K562 (cell line): Measurements from ENCODE around the gene UQCRHL. TPM values are rescaled to one million over a fixed set of nuclear protein-coding genes. Genes with fewer than 3 reads are reported as not detected.
A peak's percentile ranks its signal among the peaks of the same experiment; 100 is the strongest.

Source experiments
- ATAC-seq: fragments of 200-7000 bp; cut with Tn5 transposase; 3 replicates; pipeline ENCODE4 v1.9.1; 2020; ENCODE audit warnings: moderate library complexity
- BruUV-seq: library from RNA; stranded (reverse); fragments of 400-500 nt; replicated peaks from 2 replicates; lab custom pipeline; 2021; lab: Mats Ljungman, UMichigan
- CTCF ChIA-PET: fragments of 300-600 bp; formaldehyde crosslinking; extraction: SDS; loops from one replicate; lab custom pipeline; 2021; ENCODE audit warnings: low intra/inter-chr PET ratio; lab: Yijun Ruan, JAX
- POLR2A ChIA-PET: fragments of 300-600, 350-650 bp; sonication (Branson Sonifier 250); formaldehyde crosslinking; extraction: SDS; loops from one replicate; lab custom pipeline; 2021; ENCODE audit warnings: antibody characterized with exemption, inconsistent platforms; lab: Yijun Ruan, JAX
- DNase-seq, 4 experiments: peaks; one replicate each; pipeline versions ENCODE4 v3.0.0 to v3.0.0-alpha.2; 2011 to 2018; ENCODE audit warnings: low spot score in 3 of 4, mixed read lengths in 3 of 4; ENCODE audit errors: extremely low read depth in 1 of 4
- FAIRE-seq: peaks from 2 replicates; lab custom pipeline; 2011; peaks lifted over from hg19 to GRCh38; lab: Jason Lieb, UNC
- H2AFZ ChIP-seq: 2 replicates; pipeline ENCODE4 v1.6.0; 2011; ENCODE audit warnings: low read depth, low read length, control low read depth, inconsistent platforms
- H3K27ac ChIP-seq: fragments of 200-600 bp; 3 replicates; pipeline ENCODE4 v1.8.0; 2011; ENCODE audit warnings: low read depth, mild to moderate bottlenecking, control low read depth, inconsistent platforms, low read length, moderate library complexity, mixed read lengths; ENCODE audit errors: extremely low read depth
- H3K27me3 ChIP-seq, 2 experiments: fragments of 300-600 bp in 1 of 2; 2 replicates in 1 of 2; 3 replicates in 1 of 2; pipeline versions ENCODE4 v1.6.0 to v1.8.0; 2011; ENCODE audit warnings: inconsistent platforms in 2 of 2, low read length in 2 of 2, mild to moderate bottlenecking in 1 of 2, mixed read lengths in 1 of 2, moderate library complexity in 1 of 2; ENCODE audit not compliant: control insufficient read depth in 2 of 2, insufficient read depth in 2 of 2
- H3K36me3 ChIP-seq: fragments of 300-600 bp; 3 replicates; pipeline ENCODE4 v1.8.0; 2011; ENCODE audit warnings: mild to moderate bottlenecking, low read length, inconsistent platforms; ENCODE audit not compliant: control insufficient read depth, insufficient read depth
- H3K4me1 ChIP-seq, 2 experiments: fragments of 200-600 bp in 1 of 2; replicated peaks in 1 of 2; 2 replicates in 1 of 2; 3 replicates in 1 of 2; pipeline versions ENCODE4 v1.5.1 to v1.8.0; 2011; ENCODE audit warnings: inconsistent platforms in 2 of 2, low read length in 2 of 2, mild to moderate bottlenecking in 1 of 2, mixed read lengths in 1 of 2, moderate library complexity in 1 of 2; ENCODE audit not compliant: control insufficient read depth in 2 of 2, insufficient read depth in 2 of 2
- H3K4me2 ChIP-seq: 2 replicates; pipeline ENCODE4 v1.6.1; 2011; ENCODE audit warnings: low read length, control low read depth, inconsistent platforms, mixed read lengths; ENCODE audit not compliant: insufficient read depth
- H3K4me3 ChIP-seq: fragments of 200-600 bp; sonication (generic), shearing (Covaris generic); 2 replicates; pipeline ENCODE4 v1.5.1; 2016; ENCODE audit warnings: control low read depth, inconsistent platforms
- H3K79me2 ChIP-seq: fragments of 200-600 bp; 3 replicates; pipeline ENCODE4 v1.8.0; 2011; ENCODE audit warnings: low read length, inconsistent platforms; ENCODE audit not compliant: control insufficient read depth, insufficient read depth
- H3K9ac ChIP-seq, 2 experiments: 2 replicates each; pipeline versions ENCODE4 v1.6.0 to v1.6.1; 2011; ENCODE audit warnings: low read depth in 2 of 2, low read length in 2 of 2, control low read depth in 1 of 2, inconsistent platforms in 1 of 2, mild to moderate bottlenecking in 1 of 2, mixed read lengths in 1 of 2; ENCODE audit not compliant: insufficient read depth in 1 of 2
- H3K9me1 ChIP-seq: one replicate; pipeline ENCODE4 v1.6.0; 2011; ENCODE audit warnings: inconsistent platforms, mild to moderate bottlenecking, low read length, moderate library complexity; ENCODE audit not compliant: control insufficient read depth, insufficient read depth
- H3K9me3 ChIP-seq: replicated peaks from 2 replicates; pipeline ENCODE4 v1.5.1; 2011; ENCODE audit warnings: low read depth, low read length, inconsistent platforms; ENCODE audit not compliant: control insufficient read depth, insufficient read depth
- H4K20me1 ChIP-seq: replicated peaks from 2 replicates; pipeline ENCODE4 v1.6.1; 2011; ENCODE audit warnings: low read length, inconsistent platforms, mixed read lengths; ENCODE audit not compliant: control insufficient read depth, insufficient read depth
- ATF3 ChIP-seq, 2 experiments: fragments of 450-650 bp in 1 of 2; sonication (generic) in 1 of 2; formaldehyde crosslinking in 1 of 2; IDR thresholded peaks in 1 of 2; conservative IDR thresholded peaks in 1 of 2; 2 replicates each; pipeline versions ENCODE4 v1.6.1 to v1.8.1; 2016 to 2023; ENCODE audit warnings: mild to moderate bottlenecking in 2 of 2, moderate library complexity in 2 of 2, inconsistent platforms in 1 of 2, missing genetic modification reagents in 1 of 2
- ATF4 ChIP-seq: fragments of 450-650 bp; formaldehyde crosslinking; IDR thresholded peaks from 2 replicates; pipeline ENCODE4 v1.4.0; 2022; ENCODE audit warnings: mild to moderate bottlenecking, moderate library complexity
- ATF7 ChIP-seq: fragments of 450-650 bp; IDR thresholded peaks from 2 replicates; pipeline ENCODE4 v1.7.1; 2014; ENCODE audit warnings: mild to moderate bottlenecking, moderate library complexity
- BCOR ChIP-seq: fragments of 450-650 bp; IDR thresholded peaks from 2 replicates; pipeline ENCODE4 v1.6.1; 2016
- CBFA2T2 ChIP-seq: fragments of 450-650 bp; conservative IDR thresholded peaks from 2 replicates; pipeline ENCODE4 v1.6.1; 2017; ENCODE audit warnings: mild to moderate bottlenecking
- CBFA2T3 ChIP-seq: fragments of 450-650 bp; IDR thresholded peaks from 2 replicates; pipeline ENCODE4 v1.6.1; 2017
- CHD4 ChIP-seq: fragments of 200-600 bp; sonication (generic); IDR thresholded peaks from 3 replicates; pipeline ENCODE4 v1.6.1; 2012; ENCODE audit warnings: low read depth, mild to moderate bottlenecking, mixed read lengths, low read length, inconsistent platforms; ENCODE audit not compliant: insufficient read depth, insufficient replicate concordance, poor library complexity, severe bottlenecking
- MTF1 ChIP-seq: fragments of 250-450 bp; sonication (Bioruptor Pico); IDR thresholded peaks from 2 replicates; pipeline ENCODE4 v1.9.0; 2021; ENCODE audit warnings: moderate library complexity, mild to moderate bottlenecking, inconsistent platforms, borderline replicate concordance
- RBM17 ChIP-seq: fragments of 200-400 bp; formaldehyde crosslinking; IDR thresholded peaks from 2 replicates; pipeline ENCODE4 v1.6.1; 2017; ENCODE audit warnings: low read depth, mild to moderate bottlenecking, low read length, borderline replicate concordance
- RHOXF2B ChIP-seq: fragments of 250-450 bp; sonication (Bioruptor Pico); conservative IDR thresholded peaks from 2 replicates; pipeline ENCODE4 v1.5.1; 2021
- SMARCB1 ChIP-seq: IDR thresholded peaks from 2 replicates; pipeline ENCODE4 v1.6.1; 2011; ENCODE audit warnings: improper control_type of control experiment, low read depth; ENCODE audit not compliant: insufficient read length
- ZSCAN29 ChIP-seq: fragments of 450-650 bp; IDR thresholded peaks from 2 replicates; pipeline ENCODE4 v1.6.1; 2017
- WGBS: fragments of 100-300 bp; shearing (Covaris generic); methylation state at CpG from one replicate; pipeline ENCODE4 v1.1.6; 2016; ENCODE audit warnings: low coverage, mixed read lengths; ENCODE audit not compliant: insufficient coverage; ENCODE audit errors: missing lambda C conversion rate; 5-methylcytosine and 5-hydroxymethylcytosine counted together
- in situ Hi-C: fragments of 300-500 bp; cut with MboI; formaldehyde crosslinking; loops from 4 replicates; pipeline ENCODE4 v1.15.0; 2018; ENCODE audit warnings: inconsistent platforms, mixed read lengths
- intact Hi-C: fragments of 100-400 bp; cut with micrococcal nuclease; formaldehyde crosslinking; loops from 2 replicates; pipeline ENCODE4 v1.14.2; 2022
- polyA plus RNA-seq, 8 experiments: library from polyadenylated mRNA; depleted of rRNA in 4 of 8; stranded (reverse) in 5 of 8; unstranded in 3 of 8; fragments of >200 nt; fragmentation: Nextera tagmentation in 2 of 8; fragmentation: Illumina TruSeq in 1 of 8; extraction: Ambion mirVana in 2 of 8; extraction: Trizol in 1 of 8; gene quantifications; 2 replicates each; pipeline versions ENCODE4 v1.2.1 to v1.2.3, GENCODE V29; 2011 to 2014; ENCODE audit warnings: inconsistent platforms in 1 of 8, missing spikeins in 1 of 8
- total RNA-seq, 7 experiments: library from RNA; depleted of rRNA in 6 of 7; stranded (reverse); fragments of >200 nt in 6 of 7; fragmentation: Illumina TruSeq in 2 of 7; extraction: Trizol in 2 of 7; gene quantifications; 2 replicates each; pipeline versions ENCODE4 v1.2.1 to v1.2.3, GENCODE V29; 2011 to 2021; ENCODE audit warnings: low replicate concordance in 1 of 7

UQCRHL gene
- total and polyA plus RNA-seq, 9 of the 15 experiments (the other 6 are each of a cell fraction or from before 2014, with no cell fraction given) = 5.1 to 41.3 (median 21.8) TPM

GRCh38 chr1:15797614-15798390 is 9.6 kb downstream of the UQCRHL start:
- no peak overlapping the region for H3K4me2 ChIP-seq
- ChIA-PET POLR2A (no interaction called here), CTCF (no interaction called here)
- no peak overlapping the region for H3K4me3 ChIP-seq
- 66% methylated on average over 14 of the region's 14 CpGs for WGBS
- no peak overlapping the region for H2AFZ ChIP-seq
- intact Hi-C loops (loop anchor here (5.0 kb wide), 1 partner anchor 259 kb away; no protein-coding TSS in a partner anchor), in situ Hi-C loops (no loop called here)
- ATAC-seq (no peak), FAIRE-seq (no peak), DNase-seq (peak in 2 of 4 experiments; percentile 8 to 11)
- no peaks in the 10 kb centered on the region for H3K27me3 ChIP-seq
- H3K27ac ChIP-seq = no peak overlapping the region
- H3K79me2 ChIP-seq = no peaks in the 10 kb centered on the region
- no peaks in the 10 kb centered on the region for H4K20me1 ChIP-seq
- no peaks in the 10 kb centered on the region for H3K9me3 ChIP-seq
- TF ChIP-seq MTF1 (CRISPR knock-in tag) = no peak
- no peak for TF ChIP-seq CHD4
- 0 out of 2 replicates have a peak, but pooled peaks have one; percentile 10 for TF ChIP-seq ATF7
- TF ChIP-seq CBFA2T2 = 0 out of 2 replicates have a peak, but pooled peaks have one; percentile 15
- TF ChIP-seq ZSCAN29 = no peak
- peak; percentile 35; the same call in 1 of the 2 replicates for TF ChIP-seq CBFA2T3
- TF ChIP-seq SMARCB1 = no peak
- no peak for TF ChIP-seq RHOXF2B
- TF ChIP-seq ATF4 = no peak
- peak; percentile 24; the same call in 1 of the 2 replicates for TF ChIP-seq ATF3 (IDR thresholded peaks at IDR 0.05)
- no peak for TF ChIP-seq ATF3 (CRISPR knock-in tag; conservative IDR thresholded peaks at IDR 0.05)
- TF ChIP-seq RBM17 = no peak
- TF ChIP-seq BCOR = peak; percentile 23; the same call in 1 of the 2 replicates
- no peaks in the 10 kb centered on the region for H3K36me3 ChIP-seq
- no peak overlapping the region; a peak in 1 of 4 replicates for H3K9ac ChIP-seq
- peaks cover 4% of the 10 kb centered on the region for H3K9me1 ChIP-seq
- peaks cover 45 to 55% of the 10 kb centered on the region in 2 experiments for H3K4me1 ChIP-seq
- no TSS peak for BruUV-seq
